Measurements from ENCODE around the gene ZNF462. TPM values are rescaled to one million over a fixed set of nuclear protein-coding genes. Genes with fewer than 3 reads are reported as not detected.

The ZNF462 gene
- total and polyA plus RNA-seq, 2 of the 4 experiments (the other 2 are of a cell fraction) = 6.1 to 18.8 TPM

GRCh38 chr9:106922026-106922425 lies 59.1 kb downstream of the ZNF462 start:
- Histone ChIP-seq H2AK9ac (replicated peaks; ENCODE audit: low read depth, low read length, poor library complexity) (no peak overlapping the region), H4K20me1 (ENCODE audit: insufficient read depth, low read length) (no peaks in the 10 kb centered on the region; the same call in 1 of the 2 replicates), H3K9me1 (ENCODE audit: insufficient read depth, low read length) (no peaks in the 10 kb centered on the region; the same call in 1 of the 2 replicates), H3K9me3 (ENCODE audit: control insufficient read depth, insufficient read depth, low read length) (no peaks in the 10 kb centered on the region), H3K18ac (ENCODE audit: low read depth, low read length) (peak overlapping the region; percentile 29; the same call in 1 of the 2 replicates), H4K8ac (ENCODE audit: low read depth in 2 of 2, low read length in 2 of 2) (peak overlapping the region in 1 of 2 experiments; percentile 87; a peak in 1 of 4 replicates), H3K23ac (ENCODE audit: low read depth, low read length) (no peak overlapping the region), H4K5ac (ENCODE audit: low read depth, low read length) (no peak overlapping the region), H2BK20ac (ENCODE audit: low read depth, low read length) (no peak overlapping the region), H3K4ac (ENCODE audit: low read depth, low read length) (no peak overlapping the region), H3K14ac (replicated peaks; ENCODE audit: low read depth, low read length) (no peak overlapping the region), H3K4me3 (ENCODE audit: insufficient read depth, low read depth, low read length) (no peak overlapping the region), H2AK5ac (ENCODE audit: low read depth, low read length) (no peak overlapping the region), H3K27me3 (ENCODE audit: control insufficient read depth, insufficient read depth, low read length) (no peaks in the 10 kb centered on the region), H2BK120ac (ENCODE audit: low read depth, low read length) (0 out of 2 replicates have a peak overlapping the region, but pooled peaks have one; percentile 5), H3K9ac (ENCODE audit: low read depth, low read length) (no peak overlapping the region), H4K91ac (ENCODE audit: insufficient read depth, low read depth, low read length) (peak overlapping the region; percentile 88; the same call in 1 of the 2 replicates), H3K79me1 (ENCODE audit: low read depth in 1 of 2, low read length in 2 of 2) (peaks cover 3 to 26% of the 10 kb centered on the region in 2 experiments; a peak in 3 of 4 replicates), H3K36me3 (ENCODE audit: control insufficient read depth, insufficient read depth, low read length) (peaks cover 27% of the 10 kb centered on the region), H3K27ac (ENCODE audit: insufficient read depth, low read length) (peak overlapping the region; percentile 83; the same call in 1 of the 2 replicates), H3K4me2 (ENCODE audit: low read depth, low read length) (peak overlapping the region; percentile 33), H2BK15ac (ENCODE audit: low read depth, low read length) (no peak overlapping the region; the same call in 2 of the 3 replicates), H2AFZ (replicated peaks; ENCODE audit: low read length, poor library complexity) (no peak overlapping the region), H3K56ac (ENCODE audit: extremely low read depth, insufficient read depth, low read length) (no peak overlapping the region), H2BK5ac (ENCODE audit: low read depth, low read length, poor library complexity, severe bottlenecking) (peak overlapping the region; percentile 85), H3K4me1 (ENCODE audit: control insufficient read depth, insufficient read depth, low read length) (peaks cover 13% of the 10 kb centered on the region)
- TF ChIP-seq CEBPB (IDR thresholded peaks at IDR 0.05; ENCODE audit: low read depth, low read length) = peak; percentile 48; the same call in 1 of the 2 replicates
- no peak for TF ChIP-seq SMC3 (IDR thresholded peaks at IDR 0.05; ENCODE audit: low read depth, low read length)
- TF ChIP-seq, protein P1, sequence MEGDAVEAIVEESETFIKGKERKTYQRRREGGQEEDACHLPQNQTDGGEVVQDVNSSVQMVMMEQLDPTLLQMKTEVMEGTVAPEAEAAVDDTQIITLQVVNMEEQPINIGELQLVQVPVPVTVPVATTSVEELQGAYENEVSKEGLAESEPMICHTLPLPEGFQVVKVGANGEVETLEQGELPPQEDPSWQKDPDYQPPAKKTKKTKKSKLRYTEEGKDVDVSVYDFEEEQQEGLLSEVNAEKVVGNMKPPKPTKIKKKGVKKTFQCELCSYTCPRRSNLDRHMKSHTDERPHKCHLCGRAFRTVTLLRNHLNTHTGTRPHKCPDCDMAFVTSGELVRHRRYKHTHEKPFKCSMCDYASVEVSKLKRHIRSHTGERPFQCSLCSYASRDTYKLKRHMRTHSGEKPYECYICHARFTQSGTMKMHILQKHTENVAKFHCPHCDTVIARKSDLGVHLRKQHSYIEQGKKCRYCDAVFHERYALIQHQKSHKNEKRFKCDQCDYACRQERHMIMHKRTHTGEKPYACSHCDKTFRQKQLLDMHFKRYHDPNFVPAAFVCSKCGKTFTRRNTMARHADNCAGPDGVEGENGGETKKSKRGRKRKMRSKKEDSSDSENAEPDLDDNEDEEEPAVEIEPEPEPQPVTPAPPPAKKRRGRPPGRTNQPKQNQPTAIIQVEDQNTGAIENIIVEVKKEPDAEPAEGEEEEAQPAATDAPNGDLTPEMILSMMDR (conservative IDR thresholded peaks at IDR 0.05; ENCODE audit: low read depth, low read length) = no peak
- intact Hi-C loops (cut with micrococcal nuclease) (no loop called here), in situ Hi-C loops (cut with MboI; ENCODE audit: low sequenced_read_pairs) (loop anchor here (5.0 kb wide), 1 partner anchor 60 kb away; the partner anchor contains the start of gene ZNF462), dilution Hi-C loops (cut with HindIII; ENCODE audit: low sequenced_read_pairs, unreplicated experiment) (no loop called here)
- peak; percentile 24 for ATAC-seq (ENCODE audit: low read depth)
- WGBS, 2 experiments (ENCODE audit: extremely low coverage in 2 of 2, insufficient read length in 1 of 2) = no CpG with 5 or more reads among the region's 1 CpG
- DNase-seq = peak; percentile 73
- BruUV-seq (replicated peaks) = no TSS peak
- CTCF ChIA-PET = interaction anchor here (0.7 to 1.3 kb wide), 3 partner anchors 14 to 60 kb away, joined by 3 read pairs; no protein-coding TSS in a partner anchor
- POLR2A ChIA-PET (ENCODE audit: unreplicated experiment) = no interaction called here
